ENCODE results near the gene RAE1.

The RAE1 gene

GRCh38 chr20:57313230-57313629, 37.8 kb upstream of the RAE1 start:
- no peak overlapping the region for H3K4me3 ChIP-seq (ENCODE audit: low read length)
- no peak for TF ChIP-seq CTCF (IDR thresholded peaks at IDR 0.05; ENCODE audit: insufficient read depth, low read depth, low read length, missing control alignments)
- no peak for DNase-seq (ENCODE audit: low read depth)

- DNase-seq (ENCODE audit: low read depth), result no peak
- no peak overlapping the region for H3K4me3 ChIP-seq (ENCODE audit: low read length)
- TF ChIP-seq CTCF (IDR thresholded peaks at IDR 0.05; ENCODE audit: insufficient read depth, low read depth, low read length, missing control alignments), result no peak
These were observed 37.1 kb upstream of the RAE1 start for GRCh38 chr20:57313951-57314350.

GRCh38 chr20:57315083-57315975, 35.7 kb upstream of the RAE1 start:
- no peak overlapping the region for H3K4me3 ChIP-seq (ENCODE audit: low read length)

GRCh38 chr20:57315976-57316480, 35.0 kb upstream of the RAE1 start:
- DNase-seq (ENCODE audit: low read depth), result no peak
- no peak for TF ChIP-seq CTCF (IDR thresholded peaks at IDR 0.05; ENCODE audit: insufficient read depth, low read depth, low read length, missing control alignments)
- H3K4me3 ChIP-seq (ENCODE audit: low read length), result no peak overlapping the region

More at GRCh38 chr20:57315083-57315975, 35.7 kb upstream of the RAE1 start:
- DNase-seq (ENCODE audit: low read depth), result no peak
- no peak for TF ChIP-seq CTCF (IDR thresholded peaks at IDR 0.05; ENCODE audit: insufficient read depth, low read depth, low read length, missing control alignments)

- DNase-seq (ENCODE audit: low read depth), result no peak
These were observed 34.3 kb upstream of the RAE1 start for GRCh38 chr20:57316795-57317201.

GRCh38 chr20:57317316-57317788, 33.7 kb upstream of the RAE1 start:
- no peak for TF ChIP-seq CTCF (IDR thresholded peaks at IDR 0.05; ENCODE audit: insufficient read depth, low read depth, low read length, missing control alignments)
- DNase-seq (ENCODE audit: low read depth), result no peak

More at GRCh38 chr20:57316795-57317201, 34.3 kb upstream of the RAE1 start:
- H3K4me3 ChIP-seq (ENCODE audit: low read length), result no peak overlapping the region
- no peak for TF ChIP-seq CTCF (IDR thresholded peaks at IDR 0.05; ENCODE audit: insufficient read depth, low read depth, low read length, missing control alignments)

More at GRCh38 chr20:57317316-57317788, 33.7 kb upstream of the RAE1 start:
- H3K4me3 ChIP-seq (ENCODE audit: low read length), result no peak overlapping the region
